SK-N-SH treated with all-trans-retinoic acid at 6 μM for 48 hours (cell line): ENCODE data around the gene HIP1.

Experiments
- BACH2 ChIP-seq: fragments of 250-450 bp; sonication (Bioruptor Pico); IDR thresholded peaks from 2 replicates; pipeline ENCODE4 v1.9.0; 2021; ENCODE audit warnings: mild to moderate bottlenecking, borderline replicate concordance
- RARB ChIP-seq: fragments of 250-450 bp; sonication (Bioruptor Pico); IDR thresholded peaks from 2 replicates; pipeline ENCODE4 v1.8.0; 2021; ENCODE audit warnings: mild to moderate bottlenecking, moderate library complexity
- ZFP3 ChIP-seq: fragments of 250-450 bp; sonication (Bioruptor Pico); IDR thresholded peaks from 2 replicates; pipeline ENCODE4 v1.5.0; 2020; ENCODE audit warnings: mild to moderate bottlenecking, moderate library complexity
- ZFP30 ChIP-seq: fragments of 450-650 bp; formaldehyde crosslinking; IDR thresholded peaks from 2 replicates; pipeline ENCODE4 v1.5.0; 2022; ENCODE audit warnings: mild to moderate bottlenecking, moderate library complexity
- ZNF70 ChIP-seq: fragments of 450-650 bp; formaldehyde crosslinking; IDR thresholded peaks from 2 replicates; pipeline ENCODE4 v1.5.0; 2020; ENCODE audit warnings: mild to moderate bottlenecking, moderate library complexity
- ZNF8 ChIP-seq: fragments of 450-650 bp; formaldehyde crosslinking; IDR thresholded peaks from 2 replicates; pipeline ENCODE4 v1.5.0; 2020; ENCODE audit warnings: mild to moderate bottlenecking, moderate library complexity
- TF ChIP-seq, protein P1 (sequence below): fragments of 250-450 bp; sonication (Bioruptor Pico); IDR thresholded peaks from 2 replicates; pipeline ENCODE4 v1.8.0; 2021; ENCODE audit warnings: low read depth, mild to moderate bottlenecking, moderate library complexity, borderline replicate concordance

DNA sequence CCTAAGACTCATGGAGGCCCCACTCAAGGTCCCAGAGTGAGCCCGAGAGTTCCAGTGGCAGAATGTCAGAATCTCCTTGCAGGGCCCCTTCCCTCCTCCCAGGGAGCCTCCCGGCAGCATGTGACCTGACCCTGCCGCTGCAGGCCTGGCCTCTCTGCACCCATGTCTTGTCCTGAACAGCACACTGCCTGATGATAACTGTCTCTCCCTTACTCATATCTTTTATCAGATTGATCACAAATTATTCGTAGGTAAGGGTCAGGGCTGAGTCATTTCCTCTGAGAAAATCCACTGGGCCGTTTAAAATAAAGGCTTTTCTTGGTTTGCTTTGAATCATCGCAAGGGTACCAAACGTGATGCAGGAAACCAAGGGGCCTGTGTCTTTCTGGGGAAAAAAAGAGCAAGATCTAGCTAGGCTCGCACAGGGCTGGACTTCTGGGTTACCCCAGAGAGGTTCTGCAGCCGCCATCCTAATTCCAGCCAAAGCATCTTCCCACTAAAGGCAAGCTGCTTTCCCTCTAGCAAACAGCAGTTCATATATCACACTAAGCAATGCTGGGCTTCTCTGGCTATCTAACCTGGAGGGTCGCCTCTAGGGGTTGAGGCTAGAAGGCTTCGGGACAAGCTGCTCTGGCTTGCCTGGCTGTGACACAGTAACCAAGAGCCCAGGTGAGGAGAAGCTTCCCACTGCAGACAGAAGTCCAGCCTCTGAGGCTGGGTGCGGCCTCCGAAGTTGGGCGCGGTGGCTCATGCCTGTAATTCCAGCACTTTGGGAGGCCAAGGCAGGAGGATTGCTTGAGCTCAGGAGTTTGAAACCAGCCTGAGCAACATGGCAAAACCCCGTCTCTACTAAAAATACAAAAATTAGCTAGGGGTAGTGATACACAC is 141.8 kb downstream of the HIP1 start:
- TF ChIP-seq ZFP30 (CRISPR knock-in tag) (no peak), ZFP3 (no peak), RARB (no peak), ZNF8 (CRISPR knock-in tag) (no peak), BACH2 (no peak), ZNF70 (no peak)
- TF ChIP-seq, protein P1, sequence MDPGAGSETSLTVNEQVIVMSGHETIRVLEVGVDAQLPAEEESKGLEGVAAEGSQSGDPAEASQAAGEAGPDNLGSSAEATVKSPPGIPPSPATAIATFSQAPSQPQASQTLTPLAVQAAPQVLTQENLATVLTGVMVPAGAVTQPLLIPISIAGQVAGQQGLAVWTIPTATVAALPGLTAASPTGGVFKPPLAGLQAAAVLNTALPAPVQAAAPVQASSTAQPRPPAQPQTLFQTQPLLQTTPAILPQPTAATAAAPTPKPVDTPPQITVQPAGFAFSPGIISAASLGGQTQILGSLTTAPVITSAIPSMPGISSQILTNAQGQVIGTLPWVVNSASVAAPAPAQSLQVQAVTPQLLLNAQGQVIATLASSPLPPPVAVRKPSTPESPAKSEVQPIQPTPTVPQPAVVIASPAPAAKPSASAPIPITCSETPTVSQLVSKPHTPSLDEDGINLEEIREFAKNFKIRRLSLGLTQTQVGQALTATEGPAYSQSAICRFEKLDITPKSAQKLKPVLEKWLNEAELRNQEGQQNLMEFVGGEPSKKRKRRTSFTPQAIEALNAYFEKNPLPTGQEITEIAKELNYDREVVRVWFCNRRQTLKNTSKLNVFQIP: no peak
